HG03457 (cell line): ENCODE data around the gene HTR3A.
"Not testable (repeated sequence)": the region's sequence is repeated elsewhere in the genome, so short reads cannot be mapped to it uniquely, and the experiment has no call there.

Experiments used
- ATAC-seq: cut with Tn5 transposase; IDR thresholded peaks from one replicate; pipeline ENCODE4 v1.9.1; 2021; ENCODE audit warnings: moderate number of reproducible peaks; ENCODE audit not compliant: unreplicated experiment

HTR3A gene

DNA sequence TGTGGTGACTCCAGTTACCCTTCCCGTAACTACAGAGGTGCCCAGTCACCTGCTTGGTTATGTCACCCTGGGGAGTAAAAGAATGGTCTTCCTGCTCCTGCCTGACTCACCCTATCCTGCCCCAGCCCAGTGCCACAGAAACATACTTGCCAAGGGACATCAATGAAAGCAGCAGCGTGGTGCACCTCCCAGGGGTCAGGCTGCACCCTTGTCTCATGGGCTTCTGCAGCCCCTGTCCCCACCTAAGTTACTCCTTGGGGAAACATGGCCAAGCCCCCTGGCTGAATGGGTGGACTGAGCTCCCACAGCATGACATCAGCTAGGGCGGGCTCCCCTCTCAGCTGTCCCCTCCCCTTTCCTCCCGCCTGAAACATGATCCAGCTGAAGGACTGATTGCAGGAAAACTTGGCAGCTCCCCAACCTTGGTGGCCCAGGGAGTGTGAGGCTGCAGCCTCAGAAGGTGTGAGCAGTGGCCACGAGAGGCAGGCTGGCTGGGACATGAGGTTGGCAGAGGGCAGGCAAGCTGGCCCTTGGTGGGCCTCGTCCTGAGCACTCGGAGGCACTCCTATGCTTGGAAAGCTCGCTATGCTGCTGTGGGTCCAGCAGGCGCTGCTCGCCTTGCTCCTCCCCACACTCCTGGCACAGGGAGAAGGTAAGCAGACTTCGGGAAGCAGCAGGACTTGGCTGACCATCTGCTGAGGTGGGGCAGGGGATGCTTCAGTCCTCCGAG is at the start of gene HTR3A:
Gene HTR3A, plus strand, starts transcription at position 368 of the 730 bp plus-strand sequence. Its CDS starts 218 bp downstream, at position 586.
- no peak for ATAC-seq

GRCh38 chr11:113926273-113927197 is 48.4 kb upstream of the HTR3A start:
- ATAC-seq, result no peak

DNA sequence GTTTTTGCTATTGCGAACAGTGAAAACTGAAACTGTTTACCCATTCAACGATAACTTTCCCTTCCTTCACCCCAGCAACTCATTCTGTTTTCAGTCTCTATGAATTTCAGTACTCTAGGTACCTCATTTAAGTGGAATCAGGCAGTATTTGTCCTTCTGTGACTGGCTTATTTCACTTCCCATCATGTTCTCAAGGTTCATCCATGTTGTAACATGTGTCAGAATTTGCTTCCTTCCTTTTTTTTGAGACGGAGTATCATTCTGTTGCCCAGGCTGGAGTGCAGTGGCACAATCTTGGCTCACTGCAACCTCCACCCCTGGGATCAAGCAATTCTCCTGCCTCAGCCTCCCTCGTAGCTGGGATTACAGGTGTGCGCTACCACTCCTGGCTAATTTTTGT is 46.6 kb upstream of the HTR3A start:
- no peak for ATAC-seq

DNA sequence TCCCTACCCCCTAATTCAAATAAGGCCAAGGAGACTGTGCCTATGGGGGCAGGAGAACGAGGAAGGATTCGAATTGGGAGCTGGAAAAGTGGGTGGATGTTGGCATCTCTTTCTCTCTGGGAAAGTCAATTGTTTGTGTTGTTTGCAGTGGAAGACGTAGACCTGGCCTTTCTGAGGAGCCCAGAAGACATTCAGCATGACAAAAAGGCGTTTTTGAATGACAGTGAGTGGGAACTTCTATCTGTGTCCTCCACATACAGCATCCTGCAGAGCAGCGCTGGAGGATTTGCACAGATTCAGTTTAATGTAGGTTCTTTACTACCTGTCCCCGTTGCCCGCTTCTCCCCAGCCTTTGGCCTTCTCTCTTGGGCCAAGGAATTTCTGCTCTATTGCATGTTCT is 42.1 kb upstream of the HTR3A start:
- ATAC-seq, result no peak

DNA sequence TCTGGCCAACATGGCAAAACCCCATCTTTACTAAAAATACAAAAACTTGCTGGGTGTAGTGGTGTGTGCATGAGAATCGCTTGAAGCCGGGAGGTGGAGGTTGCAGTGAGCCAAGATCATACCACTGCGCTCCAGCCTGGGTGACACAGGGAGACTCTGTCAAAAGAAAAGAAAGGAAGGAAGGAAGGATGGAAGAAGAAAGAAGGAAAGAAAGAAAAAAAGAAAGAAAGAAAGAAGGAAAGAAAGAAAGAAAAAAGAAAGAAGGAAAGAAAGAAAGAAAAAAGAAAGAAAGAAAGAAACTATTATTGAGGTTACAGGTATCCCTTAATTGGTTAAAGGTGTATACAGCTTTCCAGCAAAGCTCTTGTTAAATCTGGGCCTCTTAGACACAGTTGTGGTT is 40.7 kb upstream of the HTR3A start:
- not testable (repeated sequence) for ATAC-seq

DNA sequence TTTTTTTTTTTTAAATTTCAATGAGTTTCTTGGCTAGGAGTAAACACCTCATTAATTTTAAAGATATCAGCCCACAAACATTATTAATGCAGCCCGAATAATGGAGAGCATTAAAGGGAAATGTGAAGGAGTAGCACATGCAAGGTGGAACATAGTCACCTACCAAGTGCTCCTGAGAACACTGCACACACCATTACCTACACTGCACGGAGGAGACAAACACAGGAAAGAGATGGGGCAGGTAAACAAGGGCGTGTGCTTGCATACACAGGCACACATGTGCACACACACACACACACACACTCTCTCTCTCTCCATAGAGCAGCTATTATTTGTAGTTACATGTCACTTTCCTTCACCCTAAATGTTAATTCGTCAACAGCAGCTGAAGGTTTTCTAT is 40.1 kb upstream of the HTR3A start:
- ATAC-seq, result no peak

DNA sequence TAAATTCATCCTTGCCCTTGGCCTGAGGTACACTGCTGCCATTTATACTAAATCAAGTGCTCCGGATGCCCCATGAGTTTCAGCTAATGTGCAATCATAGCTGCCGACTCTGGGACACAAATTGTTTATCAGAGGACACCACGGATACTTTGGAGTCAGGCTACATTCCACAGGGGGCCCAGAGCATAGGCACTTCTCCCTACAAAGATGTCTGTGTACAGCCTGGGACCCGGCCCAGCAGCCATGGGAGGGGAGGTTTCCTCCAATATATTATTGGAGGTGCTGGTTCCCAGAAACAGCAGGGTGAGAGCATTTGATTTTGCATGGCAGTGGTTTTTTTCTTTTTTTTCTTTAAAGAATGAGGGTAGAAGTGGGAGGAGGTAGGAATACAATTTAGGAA is 39.0 kb upstream of the HTR3A start:
- no peak for ATAC-seq

GRCh38 chr11:113937918-113938317 is 37.0 kb upstream of the HTR3A start:
- no peak for ATAC-seq

DNA sequence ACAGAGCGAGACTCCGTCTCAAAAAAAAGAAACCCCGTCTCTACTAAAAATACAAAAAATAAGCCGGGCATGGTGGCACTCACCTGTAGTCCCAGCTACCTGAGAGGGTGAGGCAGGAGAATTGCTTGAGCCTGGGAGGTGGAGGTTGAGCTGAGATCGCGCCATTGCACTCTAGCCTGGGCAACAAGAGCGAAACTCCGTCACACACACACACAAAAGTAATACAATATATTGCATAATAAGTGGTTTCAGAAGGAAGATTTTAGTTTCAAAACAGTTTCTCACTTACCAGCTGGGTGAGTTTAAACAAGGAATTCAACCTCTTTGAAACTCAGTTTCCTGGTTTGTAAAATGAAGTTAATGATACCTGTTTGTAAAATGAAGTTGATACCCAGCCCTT is 32.7 kb upstream of the HTR3A start:
- no peak for ATAC-seq

DNA sequence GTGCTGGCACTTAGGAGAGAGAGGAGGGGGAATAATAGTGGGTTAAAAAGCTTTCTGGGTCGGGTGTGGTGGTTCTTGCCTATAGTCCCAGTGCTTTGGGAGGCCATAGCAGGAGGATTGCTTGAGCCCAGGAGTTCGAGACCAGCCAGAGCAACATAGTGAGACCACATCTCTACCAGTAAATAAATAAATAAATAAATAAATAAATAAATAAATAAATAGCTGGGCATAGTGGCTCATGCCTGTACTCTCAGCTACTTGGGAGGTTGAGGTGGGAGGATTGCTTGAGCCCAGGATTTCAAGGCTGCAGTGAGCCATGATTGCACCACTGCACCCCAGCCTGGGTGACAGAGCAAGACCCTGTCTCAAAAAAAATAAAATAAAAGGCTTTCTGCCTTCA is 28.7 kb upstream of the HTR3A start:
- not testable (repeated sequence) for ATAC-seq

DNA sequence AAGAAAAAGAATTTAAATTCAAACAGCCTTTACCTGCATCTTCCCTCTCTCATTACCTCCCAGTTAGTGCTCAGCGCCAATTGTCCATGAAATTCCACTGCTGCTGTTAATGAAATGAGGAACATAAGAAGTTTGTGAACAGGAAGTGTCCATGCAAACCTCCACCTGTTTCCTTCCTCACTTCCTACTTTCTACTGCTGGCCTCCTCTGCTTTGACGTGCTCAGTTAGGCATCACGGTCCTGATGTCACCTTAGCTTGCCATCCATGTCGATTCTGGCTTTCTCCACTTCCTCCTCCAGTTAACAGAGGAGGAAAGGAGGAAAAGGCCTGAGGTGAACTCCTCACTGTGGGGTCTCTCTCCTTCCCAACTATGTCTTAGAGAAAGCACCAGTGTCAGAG is 26.9 kb upstream of the HTR3A start:
- ATAC-seq, result no peak

GRCh38 chr11:113949891-113950290 is 25.0 kb upstream of the HTR3A start:
- no peak for ATAC-seq

GRCh38 chr11:113951537-113951936 is 23.4 kb upstream of the HTR3A start:
- ATAC-seq, result no peak

DNA sequence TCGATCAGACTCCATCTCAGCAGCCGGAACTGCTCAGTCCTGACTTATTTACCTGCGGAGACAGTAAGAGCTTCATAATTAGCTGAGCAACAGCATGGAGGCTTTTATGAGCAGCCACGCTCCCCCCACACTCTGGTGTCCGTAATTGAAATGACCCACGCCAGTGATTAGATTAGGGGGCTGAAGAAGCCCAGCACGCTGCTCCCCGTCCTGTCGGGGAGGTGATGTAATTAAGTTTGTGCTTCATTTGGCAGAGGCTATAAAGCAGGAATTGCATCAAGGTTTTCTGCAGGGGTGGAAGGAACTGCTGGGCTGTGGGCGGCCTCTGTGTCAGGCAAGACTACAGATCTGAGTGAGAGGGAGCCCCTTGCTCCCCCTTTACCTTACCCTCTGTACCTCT is 22.8 kb upstream of the HTR3A start:
- no peak for ATAC-seq

GRCh38 chr11:113952588-113952987 is 22.3 kb upstream of the HTR3A start:
- ATAC-seq, result no peak

DNA sequence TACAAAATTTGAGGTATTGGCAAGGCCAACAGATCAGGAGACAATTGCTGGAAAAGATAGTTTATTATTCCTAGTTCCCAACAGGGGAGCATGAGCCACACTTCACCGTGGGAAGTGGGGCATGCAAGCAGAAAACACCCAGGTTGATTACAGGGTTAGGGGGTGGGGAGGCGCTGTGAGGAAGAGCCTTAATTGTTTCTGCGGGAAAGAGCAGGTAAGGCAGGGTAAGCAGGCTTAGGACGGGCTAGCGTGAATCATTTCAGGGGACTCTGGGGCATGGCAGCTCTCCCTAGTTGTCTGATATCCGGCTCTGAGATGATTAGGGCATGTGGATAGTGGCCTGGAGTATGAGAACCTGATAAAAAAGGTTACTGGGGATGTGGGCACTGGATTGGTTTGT is 20.7 kb upstream of the HTR3A start:
- no peak for ATAC-seq

DNA sequence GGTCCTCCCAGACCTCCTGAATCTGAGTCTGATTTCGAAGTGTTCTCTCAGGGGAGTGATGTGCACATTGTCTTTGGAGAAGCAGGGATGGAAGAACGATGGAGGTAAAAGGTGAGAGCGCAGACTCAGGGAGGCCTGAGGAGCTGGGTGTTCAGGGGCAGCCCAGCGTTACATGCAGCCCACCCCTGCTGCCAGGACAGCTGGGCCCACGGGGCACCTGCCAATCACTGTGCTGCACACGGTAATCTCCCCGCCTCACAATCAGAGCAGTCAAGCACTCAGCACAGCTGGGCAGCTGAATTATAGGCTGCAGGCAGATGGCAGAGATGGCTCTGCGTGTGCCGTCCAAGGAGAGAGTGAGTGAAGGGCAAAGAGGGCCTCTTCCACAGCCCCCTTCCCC is 17.9 kb upstream of the HTR3A start:
- no peak for ATAC-seq

GRCh38 chr11:113960702-113961330 is 14.1 kb upstream of the HTR3A start:
- no peak for ATAC-seq

DNA sequence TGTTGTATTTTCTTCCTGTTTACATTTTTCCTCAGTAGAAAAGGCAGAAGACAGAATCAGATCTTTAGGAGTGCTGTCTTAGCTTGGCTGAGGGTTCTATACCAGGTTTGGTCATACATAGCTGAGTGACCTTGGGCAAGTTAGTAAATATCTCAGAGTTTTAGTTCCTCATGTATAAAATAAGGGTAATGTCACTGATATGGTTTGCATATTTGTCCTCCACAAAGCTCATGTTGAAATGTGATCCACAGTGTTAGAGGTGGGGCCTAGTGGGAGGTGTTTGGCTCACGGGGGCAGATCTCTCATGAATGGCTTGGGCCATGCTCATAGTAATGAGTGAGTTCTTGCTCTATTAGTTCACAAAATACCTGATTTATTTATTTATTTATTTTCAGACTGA is 7.5 kb upstream of the HTR3A start:
- no peak for ATAC-seq

DNA sequence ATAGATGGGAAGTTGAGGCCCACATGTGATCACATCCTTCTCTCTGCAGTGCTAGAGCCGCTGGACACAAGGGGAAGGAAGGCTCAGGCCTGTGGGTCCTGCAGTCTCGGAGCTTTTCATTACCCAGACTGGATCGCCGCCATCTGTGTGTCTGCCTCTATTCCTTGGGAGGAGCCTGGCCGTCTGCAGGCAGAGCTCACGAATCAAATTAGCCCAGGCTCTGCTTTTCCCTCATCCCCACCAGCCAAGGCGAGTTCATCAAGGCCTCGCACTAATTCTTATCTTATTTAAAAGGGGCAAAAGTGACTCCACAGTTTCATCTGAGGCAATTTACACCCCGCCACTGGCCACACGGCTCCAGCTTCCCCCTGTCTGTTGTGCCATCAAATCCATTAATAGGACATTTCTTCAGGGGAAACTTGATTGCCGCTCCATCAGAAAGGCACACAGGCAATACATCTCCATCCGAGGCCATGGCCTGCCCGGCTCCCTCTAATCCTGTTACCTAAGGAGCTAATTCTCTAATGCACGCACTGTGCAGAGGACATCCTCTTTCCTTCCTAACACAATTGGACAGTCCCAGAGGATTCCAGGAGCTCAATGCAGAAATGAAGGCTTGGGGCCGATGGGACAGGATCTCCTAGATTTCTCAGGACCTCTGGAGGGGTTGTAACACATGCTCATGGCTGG is 3.3 kb upstream of the HTR3A start:
- ATAC-seq, result no peak

DNA sequence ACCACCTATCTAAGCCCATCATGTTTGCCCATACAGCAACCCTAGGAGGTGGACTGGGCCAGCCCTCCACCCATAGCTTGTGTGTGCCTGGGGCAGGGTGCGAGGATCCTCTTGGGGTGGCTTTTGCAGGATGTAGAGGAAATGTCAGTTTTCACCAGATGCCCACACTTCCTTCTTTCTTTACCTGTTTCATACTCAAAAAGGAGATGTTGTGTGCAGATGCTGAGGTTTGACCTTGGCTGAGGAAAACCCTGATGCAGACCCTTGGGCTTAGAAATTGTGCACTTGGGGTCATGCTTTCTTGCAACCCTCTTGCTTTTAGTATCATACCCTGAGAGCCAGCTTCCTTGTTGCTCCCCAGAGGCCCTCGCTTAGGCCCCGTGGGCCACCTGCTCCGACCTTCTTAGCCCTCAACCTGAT is 2.2 kb downstream of the HTR3A start:
- no peak for ATAC-seq
